Measurements from ENCODE around the gene PRDM5.

GRCh38 chr4:120775431-120775830 is 147.1 kb downstream of the PRDM5 start:
- TF ChIP-seq CTCF (IDR thresholded peaks at IDR 0.05) (no peak), POLR2A (IDR thresholded peaks at IDR 0.05) (no peak), POLR2AphosphoS5 (IDR thresholded peaks at IDR 0.05) (no peak)

All from prostate gland (tissue), 2 donors.